Measurements from ENCODE around the gene SV2B. TPM values are rescaled to one million over a fixed set of nuclear protein-coding genes. Genes with fewer than 3 reads are reported as not detected.

SV2B gene
- total and polyA plus RNA-seq, 2 donors (not counting 3 experiments of a cell fraction or from before 2014, with no cell fraction given) = not detected

DNA sequence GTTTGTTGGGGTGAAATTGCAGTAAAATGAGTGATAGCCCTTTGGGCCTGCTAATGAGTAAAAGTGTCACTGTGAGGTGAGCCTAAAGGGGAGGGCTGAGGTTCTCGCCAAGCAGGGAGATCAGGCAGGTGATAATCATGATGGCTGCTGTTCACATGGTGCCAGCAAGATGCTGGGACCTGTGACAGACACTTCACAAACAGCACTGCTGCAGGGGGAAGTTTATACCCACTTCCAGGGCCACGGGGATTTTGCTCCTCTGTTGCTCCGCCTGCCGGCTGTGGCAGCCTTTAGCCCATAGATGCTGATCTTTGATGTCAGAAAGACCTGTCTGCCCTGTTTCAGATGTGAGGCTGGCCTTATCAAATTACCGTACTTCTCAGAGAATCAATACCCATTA lies 96.7 kb downstream of the SV2B start:
- no peaks in the 10 kb centered on the region for H3K36me3 ChIP-seq (ENCODE audit: control insufficient read depth in 2 of 2, extremely low read depth in 1 of 2, insufficient read depth in 2 of 2, low read length in 2 of 2)
- H3K4me1 ChIP-seq (ENCODE audit: control insufficient read depth, extremely low read depth, insufficient read depth, low read length) = no peaks in the 10 kb centered on the region
- intact Hi-C loops (cut with micrococcal nuclease) (no loop called here), dilution Hi-C loops (cut with MboI; ENCODE audit: extremely low pct_ligation_motif_present, low sequenced_read_pairs) (no loop called here)
- H3K4me2 ChIP-seq (ENCODE audit: insufficient read depth, low read length) = no peak overlapping the region
- BruUV-seq (replicated peaks) = no TSS peak
- no peaks in the 10 kb centered on the region for H3K9me1 ChIP-seq (replicated peaks; ENCODE audit: control insufficient read depth, extremely low read depth, insufficient read depth, low read length)
- CTCF ChIA-PET = no interaction called here
- no peak for FAIRE-seq
- no peak overlapping the region for H2AFZ ChIP-seq (ENCODE audit: low read depth, low read length)
- H3K9me3 ChIP-seq (replicated peaks; ENCODE audit: control insufficient read depth, insufficient read depth, low read length) = no peaks in the 10 kb centered on the region
- POLR2A ChIA-PET = no interaction called here
- H3K27me3 ChIP-seq (ENCODE audit: control insufficient read depth in 2 of 2, insufficient read depth in 2 of 2, low read length in 2 of 2) = no peaks in the 10 kb centered on the region
- no peak overlapping the region for H3K9ac ChIP-seq (replicated peaks; ENCODE audit: extremely low read depth, insufficient read depth, low read length)
- no peak overlapping the region for H3K4me3 ChIP-seq (replicated peaks in 1 of 3; ENCODE audit: insufficient read depth in 1 of 3, low read depth in 1 of 3, low read length in 3 of 3)
- no peak for TF ChIP-seq GATA2 (IDR thresholded peaks at IDR 0.05; ENCODE audit: insufficient read depth, insufficient read length, low read depth, low read length)
- TF ChIP-seq POLR2A (IDR thresholded peaks at IDR 0.05; ENCODE audit: low read depth, low read length) = no peak
- TF ChIP-seq POLR2AphosphoS5 (IDR thresholded peaks at IDR 0.05; ENCODE audit: insufficient read depth, low read depth, low read length) = no peak
- TF ChIP-seq MYC (IDR thresholded peaks at IDR 0.05; ENCODE audit: low read depth, low read length) = no peak
- TF ChIP-seq, protein P1, sequence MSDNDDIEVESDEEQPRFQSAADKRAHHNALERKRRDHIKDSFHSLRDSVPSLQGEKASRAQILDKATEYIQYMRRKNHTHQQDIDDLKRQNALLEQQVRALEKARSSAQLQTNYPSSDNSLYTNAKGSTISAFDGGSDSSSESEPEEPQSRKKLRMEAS (IDR thresholded peaks at IDR 0.05; ENCODE audit: insufficient read depth, insufficient read length) = no peak
- TF ChIP-seq, protein P2, sequence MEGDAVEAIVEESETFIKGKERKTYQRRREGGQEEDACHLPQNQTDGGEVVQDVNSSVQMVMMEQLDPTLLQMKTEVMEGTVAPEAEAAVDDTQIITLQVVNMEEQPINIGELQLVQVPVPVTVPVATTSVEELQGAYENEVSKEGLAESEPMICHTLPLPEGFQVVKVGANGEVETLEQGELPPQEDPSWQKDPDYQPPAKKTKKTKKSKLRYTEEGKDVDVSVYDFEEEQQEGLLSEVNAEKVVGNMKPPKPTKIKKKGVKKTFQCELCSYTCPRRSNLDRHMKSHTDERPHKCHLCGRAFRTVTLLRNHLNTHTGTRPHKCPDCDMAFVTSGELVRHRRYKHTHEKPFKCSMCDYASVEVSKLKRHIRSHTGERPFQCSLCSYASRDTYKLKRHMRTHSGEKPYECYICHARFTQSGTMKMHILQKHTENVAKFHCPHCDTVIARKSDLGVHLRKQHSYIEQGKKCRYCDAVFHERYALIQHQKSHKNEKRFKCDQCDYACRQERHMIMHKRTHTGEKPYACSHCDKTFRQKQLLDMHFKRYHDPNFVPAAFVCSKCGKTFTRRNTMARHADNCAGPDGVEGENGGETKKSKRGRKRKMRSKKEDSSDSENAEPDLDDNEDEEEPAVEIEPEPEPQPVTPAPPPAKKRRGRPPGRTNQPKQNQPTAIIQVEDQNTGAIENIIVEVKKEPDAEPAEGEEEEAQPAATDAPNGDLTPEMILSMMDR (IDR thresholded peaks at IDR 0.05; ENCODE audit: extremely low read depth in 1 of 2, insufficient read depth in 1 of 2, low read depth in 1 of 2, low read length in 2 of 2) = no peak
- TF ChIP-seq JUN (IDR thresholded peaks at IDR 0.05; ENCODE audit: borderline replicate concordance, insufficient read depth, insufficient read length, low read depth) = no peak
- no peak for TF ChIP-seq EZH2 (IDR thresholded peaks at IDR 0.05; ENCODE audit: borderline replicate concordance, low read depth, low read length, severe bottlenecking)
- no peak for TF ChIP-seq FOS (IDR thresholded peaks at IDR 0.05; ENCODE audit: borderline replicate concordance, insufficient read depth, low read length)
- no peaks in the 10 kb centered on the region for H3K79me2 ChIP-seq (ENCODE audit: control insufficient read depth, insufficient read depth, low read length)
- DNase-seq (ENCODE audit: low read depth, low spot score) = no peak
- no peak overlapping the region for H3K27ac ChIP-seq (ENCODE audit: insufficient read depth, low read depth, low read length)
- no peaks in the 10 kb centered on the region for H4K20me1 ChIP-seq (replicated peaks; ENCODE audit: control insufficient read depth, extremely low read depth, insufficient read depth, low read length)
